Measurements from ENCODE around the gene CDK1. TPM values are rescaled to one million over a fixed set of nuclear protein-coding genes. Genes with fewer than 3 reads are reported as not detected.

CDK1 gene
- total RNA-seq, 2 experiments from 2014 or later = 96.6 to 99.7 TPM

Other genes with a start within 250 kb of the CDK1 start
- gene RHOBTB1, start 165.7 kb downstream of the CDK1 start, total RNA-seq = under 1 TPM in 1 of 2 experiments, not detected in 1; 0.16 TPM

Measured in activated naive CD8-positive, alpha-beta T cell treated with anti-CD3 and anti-CD28 coated beads for 36 hours (primary cell).